Psoas muscle (tissue), 8 donors: ENCODE data around the gene TXNDC15. TPM values are rescaled to one million over a fixed set of nuclear protein-coding genes. Genes with fewer than 3 reads are reported as not detected.
"Not testable (repeated sequence)": the region's sequence is repeated elsewhere in the genome, so short reads cannot be mapped to it uniquely, and the experiment has no call there.

Source experiments
- ATAC-seq, 4 donors: fragments of 200-7000 bp; cut with Tn5 transposase; one replicate each; pipeline ENCODE4 v1.9.1; 2020; ENCODE audit warnings: moderate library complexity in 3 of 4, mild to moderate bottlenecking in 2 of 4
- DNase-seq, 2 donors: peaks; one replicate each; pipeline ENCODE4 v3.0.0-alpha.2; 2020
- H3K27ac ChIP-seq: fragments of 200-600 bp; one replicate; pipeline ENCODE4 v1.8.0; 2022
- H3K27me3 ChIP-seq, 3 donors: fragments of 200-600 bp in 1 of 3; one replicate each; pipeline versions ENCODE4 v1.6.1 to v1.8.0; 2013 to 2022; ENCODE audit warnings: low read length in 2 of 3, mild to moderate bottlenecking in 2 of 3, moderate library complexity in 1 of 3; ENCODE audit not compliant: insufficient read depth in 3 of 3
- H3K36me3 ChIP-seq, 2 donors: fragments of 200-600 bp in 1 of 2; one replicate each; pipeline versions ENCODE4 v1.6.1 to v1.8.0; 2013 to 2022; ENCODE audit warnings: low read depth in 1 of 2, mild to moderate bottlenecking in 1 of 2, moderate library complexity in 1 of 2; ENCODE audit not compliant: insufficient read depth in 1 of 2
- H3K4me1 ChIP-seq: fragments of 200-600 bp; one replicate; pipeline ENCODE4 v1.8.0; 2022
- H3K4me3 ChIP-seq: fragments of 200-600 bp; one replicate; pipeline ENCODE4 v1.8.0; 2022; ENCODE audit warnings: mild to moderate bottlenecking
- H3K9me3 ChIP-seq: fragments of 200-600 bp; one replicate; pipeline ENCODE4 v1.8.0; 2022
- CTCF ChIP-seq: fragments of 200-600 bp; IDR thresholded peaks from one replicate; pipeline ENCODE4 v1.8.0; 2022; ENCODE audit warnings: antibody characterized with exemption
- WGBS, 3 donors: extraction: QIAGEN DNeasy Blood & Tissue Kit; methylation state at CpG; one replicate each; pipeline versions ENCODE4 v1.1.6 to v1.1.7; 2013; 5-methylcytosine and 5-hydroxymethylcytosine counted together
- intact Hi-C, 2 donors: fragments of 100-400 bp; cut with DNase I; formaldehyde crosslinking; loops; one replicate each; pipeline versions ENCODE4 v1.11.0 to v1.14.2; 2022
- polyA plus RNA-seq, 3 donors: library from polyadenylated mRNA; stranded (reverse); fragments of 200-250 nt; gene quantifications; one replicate each; pipeline ENCODE4 v1.2.3, GENCODE V29; 2013
- total RNA-seq, 4 donors: library from RNA; stranded (reverse); fragmentation: NEBNext Ultra II Directional in 2 of 4; extraction: Animal tissue kit (Norgen Biotek cat#: 25700) in 2 of 4; gene quantifications; one replicate each; pipeline versions ENCODE4 v1.2.1 to v1.2.4, GENCODE V29; 2021 to 2023
- donor health status: healthy with polysubstance abuse.
- donor health status: DM: no; HTN: no; CAD: no; lungs with moderate emphysema.
- donor health status: Bipolar disorder and iron deficiency.
- donor health status: healthy.
- donor health status: DM: yes; HTN: yes; CAD: no.
- donor health status: DM: no; HTN: no; CAD: no.
- donor health status: DM: no; HTN: no; CAD: no.
- donor health status: DM: yes; HTN: yes; CAD: no.

Gene TXNDC15
- total and polyA plus RNA-seq, 7 donors: 21.1 to 34.0 (median 28.6) TPM

- H3K27ac ChIP-seq: no peak overlapping the region
- ATAC-seq (no peak), DNase-seq (no peak)
- TF ChIP-seq CTCF: no peak
- H3K27me3 ChIP-seq: no peaks in the 10 kb centered on the region
- no peaks in the 10 kb centered on the region for H3K9me3 ChIP-seq
- intact Hi-C loops: no loop called here
- WGBS, 3 donors: 77 to 94% (median 86%) methylated on average over 3 of the region's 3 CpGs
- H3K4me1 ChIP-seq: no peaks in the 10 kb centered on the region
- H3K36me3 ChIP-seq: peaks cover 0 to 68% of the 10 kb centered on the region in 2 donors
- no peak overlapping the region for H3K4me3 ChIP-seq
Measured at GRCh38 chr5:134833340-134834032, 40.7 kb upstream of the TXNDC15 start.

GRCh38 chr5:134835623-134836022 lies 38.5 kb upstream of the TXNDC15 start:
- TF ChIP-seq CTCF: no peak
- no peak for ATAC-seq

DNA sequence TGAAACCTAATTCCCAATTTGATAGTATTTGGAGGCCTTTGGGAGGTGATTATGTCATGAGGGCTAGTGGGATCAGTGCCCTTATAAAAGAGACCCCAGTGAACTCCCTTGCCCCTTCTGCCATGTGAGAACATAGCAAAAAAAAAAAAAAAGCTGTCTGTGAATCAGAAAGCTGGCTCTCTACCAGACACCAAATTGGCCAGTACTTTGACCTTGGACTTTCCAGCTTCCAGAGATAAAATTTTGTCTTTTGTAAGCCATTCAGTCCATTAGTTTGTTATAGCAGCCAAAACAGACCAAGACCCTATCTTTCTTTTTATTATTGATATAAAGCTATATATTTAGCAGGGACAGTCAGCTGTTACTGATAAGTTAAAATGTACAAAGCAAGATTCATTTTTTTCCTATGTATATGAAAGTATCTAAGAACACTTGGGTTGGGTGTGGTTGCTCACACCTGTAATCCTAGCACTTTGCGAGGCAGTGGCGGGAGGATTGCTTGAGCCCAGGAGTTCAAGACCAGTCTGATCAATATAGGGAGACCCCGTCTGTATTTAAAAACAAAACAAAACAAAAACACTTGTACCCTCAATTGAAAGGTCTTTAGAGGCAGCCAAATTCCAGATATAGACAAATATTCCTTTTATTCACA lies 36.5 kb upstream of the TXNDC15 start:
- Histone ChIP-seq H3K36me3 (peaks cover 0 to 64% of the 10 kb centered on the region in 2 donors), H3K27ac (no peak overlapping the region), H3K4me1 (no peaks in the 10 kb centered on the region), H3K4me3 (no peak overlapping the region), H3K27me3 (no peaks in the 10 kb centered on the region), H3K9me3 (no peaks in the 10 kb centered on the region)
- intact Hi-C loops: no loop called here
- ATAC-seq (no peak), DNase-seq (no peak)
- 94 to 99% (median 96%) methylated on average over 3 of the region's 3 CpGs for WGBS, 3 donors
- TF ChIP-seq CTCF: no peak

More at GRCh38 chr5:134835623-134836022, 38.5 kb upstream of the TXNDC15 start:
- Histone ChIP-seq H3K4me1 (no peaks in the 10 kb centered on the region), H3K36me3 (peaks cover 0 to 71% of the 10 kb centered on the region in 2 donors), H3K4me3 (no peak overlapping the region), H3K9me3 (no peaks in the 10 kb centered on the region), H3K27ac (no peak overlapping the region), H3K27me3 (no peaks in the 10 kb centered on the region)
- intact Hi-C loops: no loop called here
- WGBS, 3 donors: 96 to 100% (median 98%) methylated on average over 2 of the region's 2 CpGs
- no peak for DNase-seq

GRCh38 chr5:134838361-134838760 lies 35.8 kb upstream of the TXNDC15 start:
- H3K4me3 ChIP-seq, ATAC-seq, DNase-seq, H3K9me3 ChIP-seq, H3K27me3 ChIP-seq, intact Hi-C loops, H3K27ac ChIP-seq, H3K4me1 ChIP-seq: not testable (repeated sequence)
- 90 to 95% (median 92%) methylated on average over 9 of the region's 9 CpGs for WGBS, 3 donors
- peaks cover 0 to 57% of the 10 kb centered on the region in 2 donors for H3K36me3 ChIP-seq

DNA sequence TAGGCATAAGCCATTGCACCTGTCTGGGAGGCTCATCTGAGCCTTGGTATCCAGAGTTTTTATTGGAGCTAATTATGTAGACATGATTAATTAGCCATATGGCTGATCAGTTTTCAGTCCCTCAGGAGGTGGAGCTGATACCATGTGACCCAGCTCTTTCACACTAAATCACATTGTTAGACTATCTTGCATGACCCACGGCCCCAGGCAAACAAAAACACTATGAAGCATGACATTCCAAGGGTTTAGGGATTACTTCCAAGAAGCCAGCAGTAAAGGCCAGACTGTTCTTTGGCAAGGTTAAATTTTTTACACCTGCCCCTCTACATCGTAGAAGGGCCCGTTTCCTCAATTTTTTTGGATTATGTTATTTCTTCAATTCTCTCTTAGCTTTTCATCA lies 33.4 kb upstream of the TXNDC15 start:
- TF ChIP-seq CTCF: no peak
- H3K9me3 ChIP-seq: no peaks in the 10 kb centered on the region
- ATAC-seq (no peak), DNase-seq (no peak)
- peaks cover 7% of the 10 kb centered on the region for H3K4me1 ChIP-seq
- intact Hi-C loops: loop anchor here in 1 of 2 donors (10.0 kb wide), 1 partner anchor 64 kb away; the partner anchor contains the start of gene PCBD2
- H3K36me3 ChIP-seq: peaks cover 0 to 54% of the 10 kb centered on the region in 2 donors
- WGBS, 3 donors: 49 to 78% (median 51%) methylated on average over 3 of the region's 3 CpGs
- no peak overlapping the region for H3K27ac ChIP-seq
- no peak overlapping the region for H3K4me3 ChIP-seq
- no peaks in the 10 kb centered on the region for H3K27me3 ChIP-seq
